Glutamatergic neuron (in vitro differentiated cells): ENCODE data around the gene PGLYRP4. TPM values are rescaled to one million over a fixed set of nuclear protein-coding genes. Genes with fewer than 3 reads are reported as not detected.

Experiments
- DNase-seq: peaks from one replicate; pipeline ENCODE4 v3.0.0; 2022
- H3K27ac Mint-ChIP-seq: one replicate; pipeline ENCODE4 v1.8.0; 2020; ENCODE audit warnings: mild to moderate bottlenecking, mixed read lengths, inconsistent platforms; ENCODE audit not compliant: unreplicated experiment
- H3K27me3 Mint-ChIP-seq: one replicate; pipeline ENCODE4 v1.8.0; 2020; ENCODE audit warnings: mild to moderate bottlenecking, moderate library complexity, mixed read lengths, inconsistent platforms; ENCODE audit not compliant: unreplicated experiment
- H3K36me3 Mint-ChIP-seq: one replicate; pipeline ENCODE4 v1.8.0; 2020; ENCODE audit warnings: mild to moderate bottlenecking, mixed read lengths, inconsistent platforms; ENCODE audit not compliant: unreplicated experiment
- H3K4me1 Mint-ChIP-seq: one replicate; pipeline ENCODE4 v1.8.0; 2020; ENCODE audit warnings: mild to moderate bottlenecking, low read depth, mixed read lengths, inconsistent platforms; ENCODE audit not compliant: unreplicated experiment
- H3K4me3 Mint-ChIP-seq: one replicate; pipeline ENCODE4 v1.8.0; 2020; ENCODE audit warnings: mild to moderate bottlenecking, mixed read lengths, inconsistent platforms; ENCODE audit not compliant: unreplicated experiment
- H3K9me3 Mint-ChIP-seq: one replicate; pipeline ENCODE4 v1.8.0; 2020; ENCODE audit warnings: mild to moderate bottlenecking, moderate library complexity, mixed read lengths, inconsistent platforms; ENCODE audit not compliant: unreplicated experiment
- CTCF ChIP-seq: fragments of 200-600 bp; sonication (generic); IDR thresholded peaks from one replicate; pipeline ENCODE4 v1.5.0; 2021; ENCODE audit not compliant: partially characterized antibody, unreplicated experiment
- total RNA-seq: library from RNA; stranded (reverse); fragmentation: NEBNext Ultra II Directional; extraction: Animal tissue kit (Norgen Biotek cat#: 25700); gene quantifications from one replicate; pipeline ENCODE4 v1.2.1, GENCODE V29; 2021; ENCODE audit not compliant: unreplicated experiment

The PGLYRP4 gene
- total RNA-seq, 1 donor from 2014 or later, result not detected

- no peak overlapping the region for H3K4me3 Mint-ChIP-seq
- DNase-seq, result no peak
- no peaks in the 10 kb centered on the region for H3K36me3 Mint-ChIP-seq
- H3K9me3 Mint-ChIP-seq, result no peaks in the 10 kb centered on the region
- no peak overlapping the region for H3K27ac Mint-ChIP-seq
- no peaks in the 10 kb centered on the region for H3K4me1 Mint-ChIP-seq
- H3K27me3 Mint-ChIP-seq, result peaks cover 6% of the 10 kb centered on the region
- no peak for TF ChIP-seq CTCF
These were observed 41.4 kb downstream of the PGLYRP4 start for GRCh38 chr1:153307221-153307600.

- Mint-ChIP-seq H3K27me3 (peaks cover 6% of the 10 kb centered on the region), H3K9me3 (no peaks in the 10 kb centered on the region), H3K36me3 (no peaks in the 10 kb centered on the region), H3K4me3 (no peak overlapping the region), H3K27ac (no peak overlapping the region), H3K4me1 (no peaks in the 10 kb centered on the region)
- no peak for TF ChIP-seq CTCF
- no peak for DNase-seq
These were observed 42.1 kb downstream of the PGLYRP4 start for GRCh38 chr1:153306303-153307220.

- Mint-ChIP-seq H3K27ac (no peak overlapping the region), H3K4me3 (no peak overlapping the region), H3K27me3 (peaks cover 6% of the 10 kb centered on the region), H3K36me3 (no peaks in the 10 kb centered on the region), H3K4me1 (no peaks in the 10 kb centered on the region), H3K9me3 (no peaks in the 10 kb centered on the region)
- TF ChIP-seq CTCF, result no peak
- DNase-seq, result no peak
These were observed 43.0 kb downstream of the PGLYRP4 start for GRCh38 chr1:153305682-153306081.

GRCh38 chr1:153302308-153302707, 46.3 kb downstream of the PGLYRP4 start:
- H3K27me3 Mint-ChIP-seq, result peaks cover 3% of the 10 kb centered on the region
- TF ChIP-seq CTCF, result no peak

GRCh38 chr1:153293851-153294250, 54.8 kb downstream of the PGLYRP4 start:
- H3K9me3 Mint-ChIP-seq, result no peaks in the 10 kb centered on the region
- H3K27me3 Mint-ChIP-seq, result peaks cover 3% of the 10 kb centered on the region
- no peaks in the 10 kb centered on the region for H3K36me3 Mint-ChIP-seq
- no peak overlapping the region for H3K4me3 Mint-ChIP-seq
- H3K27ac Mint-ChIP-seq, result no peak overlapping the region
- TF ChIP-seq CTCF, result no peak
- H3K4me1 Mint-ChIP-seq, result peaks cover 2% of the 10 kb centered on the region
- no peak for DNase-seq

More at GRCh38 chr1:153302308-153302707, 46.3 kb downstream of the PGLYRP4 start:
- no peaks in the 10 kb centered on the region for H3K9me3 Mint-ChIP-seq
- H3K36me3 Mint-ChIP-seq, result no peaks in the 10 kb centered on the region
- H3K4me3 Mint-ChIP-seq, result no peak overlapping the region
- DNase-seq, result no peak
- H3K27ac Mint-ChIP-seq, result no peak overlapping the region
- no peaks in the 10 kb centered on the region for H3K4me1 Mint-ChIP-seq
